LHCN-M2 (cell line): ENCODE data around the gene ILRUN. TPM values are rescaled to one million over a fixed set of nuclear protein-coding genes. Genes with fewer than 3 reads are reported as not detected.
A peak's percentile ranks its signal among the peaks of the same experiment; 100 is the strongest.
"Not testable (repeated sequence)": the region's sequence is repeated elsewhere in the genome, so short reads cannot be mapped to it uniquely, and the experiment has no call there.

Experiments used
- DNase-seq: peaks from one replicate; pipeline ENCODE4 v3.0.0-alpha.2; 2012; ENCODE audit warnings: low read depth
- total RNA-seq: library from RNA; depleted of rRNA; stranded (reverse); fragments of >200 nt; gene quantifications from 2 replicates; pipeline ENCODE4 v1.2.3, GENCODE V29; 2014

Gene ILRUN
- total RNA-seq, 1 experiment from 2014 or later = 24.4 TPM

GRCh38 chr6:34697904-34698559 lies 1.5 kb upstream of the ILRUN start:
- DNase-seq = no peak

DNA sequence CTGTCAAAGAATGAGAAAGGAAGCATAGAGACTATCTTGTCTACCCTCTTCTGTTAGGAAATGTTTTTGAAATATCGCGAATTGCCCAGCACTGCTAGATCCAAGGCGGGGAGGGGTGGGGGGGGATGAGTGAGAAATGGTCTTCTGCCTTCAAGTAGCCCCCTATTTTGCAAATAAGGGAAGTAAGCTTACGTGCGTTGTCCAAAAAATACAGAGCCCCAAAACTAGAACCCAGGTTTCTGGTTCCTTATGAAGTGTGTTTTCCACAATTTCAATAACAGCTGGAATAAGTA lies 923 bp upstream of the ILRUN start:
- DNase-seq = no peak

DNA sequence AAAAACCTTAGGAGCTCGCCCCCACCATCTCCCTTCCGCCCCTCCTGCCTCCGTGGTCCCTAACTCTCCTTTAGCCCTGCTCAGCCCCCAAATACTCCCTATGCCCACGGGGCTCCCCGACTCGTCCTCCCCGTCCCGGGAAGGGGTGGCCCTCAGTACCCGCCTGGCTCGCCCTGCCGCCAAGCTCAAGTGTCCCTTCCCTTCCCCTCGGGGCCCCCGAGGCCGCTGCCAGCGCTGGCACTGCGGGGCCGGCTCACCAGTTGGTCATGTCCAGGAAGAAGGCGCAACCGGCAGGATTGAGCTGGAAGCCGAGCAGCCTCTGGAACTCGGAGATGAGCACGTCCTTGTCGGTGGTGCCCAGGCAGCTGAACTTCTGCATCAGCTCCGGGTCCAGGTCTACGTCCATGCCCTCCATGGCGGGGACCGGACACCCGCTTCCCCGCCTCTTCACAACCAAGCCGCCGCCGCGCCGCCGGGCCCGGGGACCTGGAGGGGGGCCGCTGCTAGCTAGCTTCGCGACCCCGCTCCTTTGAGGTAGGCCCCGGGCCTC lies 303 bp downstream of the ILRUN start:
- peak; percentile 25 for DNase-seq

- no peak for DNase-seq
Measured at GRCh38 chr6:34695729-34696188, 808 bp downstream of the ILRUN start.

GRCh38 chr6:34692280-34692679 lies 4.3 kb downstream of the ILRUN start:
- DNase-seq = no peak

DNA sequence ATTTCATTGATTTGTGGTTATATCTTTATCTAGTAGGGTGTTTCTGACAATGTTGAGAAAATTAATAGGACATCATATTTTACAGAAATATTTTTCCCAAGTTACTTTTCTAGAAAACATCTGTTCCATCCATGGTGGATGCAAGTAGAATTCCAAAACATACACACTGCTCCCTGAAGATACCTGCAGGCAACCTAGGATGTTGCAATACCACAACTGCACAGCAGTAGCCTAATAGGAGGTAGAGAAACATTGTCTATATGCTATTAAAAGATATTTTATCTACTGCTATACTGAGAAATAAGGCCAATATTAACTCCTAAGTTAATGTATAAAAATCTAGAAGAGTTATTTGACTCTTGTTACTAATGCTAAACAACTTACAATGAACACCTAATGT lies 6.8 kb downstream of the ILRUN start:
- DNase-seq = no peak

DNA sequence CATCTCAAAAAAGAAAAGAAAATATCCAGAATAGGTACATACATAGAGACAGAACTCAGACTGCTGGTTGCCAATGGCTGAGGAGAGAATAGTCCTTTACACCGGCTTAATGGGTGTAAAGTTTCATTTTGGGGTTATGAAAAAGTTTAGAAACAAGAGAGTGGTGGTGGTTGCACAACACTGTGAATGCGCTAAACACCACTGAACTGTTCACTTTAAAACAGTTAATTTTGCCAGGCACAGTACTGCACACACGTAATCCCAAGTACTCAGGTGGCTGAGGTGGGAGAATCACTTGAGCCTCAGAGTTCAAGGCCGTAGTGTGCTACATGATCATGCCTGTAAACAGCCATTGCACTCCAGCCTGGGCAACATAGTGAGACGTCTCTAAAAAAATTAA lies 7.6 kb downstream of the ILRUN start:
- DNase-seq = no peak

GRCh38 chr6:34684919-34685318 lies 11.6 kb downstream of the ILRUN start:
- DNase-seq = no peak

DNA sequence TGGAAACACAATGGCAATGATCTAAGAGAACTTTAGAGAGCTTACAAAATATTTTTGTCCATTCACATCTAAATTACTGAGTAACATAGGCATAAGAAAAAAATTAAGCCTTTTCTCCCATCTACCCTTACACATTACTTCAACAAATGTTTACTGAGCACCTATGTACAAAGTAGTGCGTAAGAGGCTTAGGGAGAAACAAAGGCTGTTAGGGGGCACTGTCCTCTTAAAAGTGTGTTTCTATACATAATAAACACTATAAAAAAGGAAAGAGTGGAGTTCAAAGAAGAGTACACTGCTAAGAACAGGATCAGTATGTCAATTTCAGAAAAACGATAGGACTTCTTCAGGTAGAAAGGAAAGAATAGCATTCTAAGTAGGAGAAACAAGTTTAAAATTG lies 12.2 kb downstream of the ILRUN start:
- no peak for DNase-seq

DNA sequence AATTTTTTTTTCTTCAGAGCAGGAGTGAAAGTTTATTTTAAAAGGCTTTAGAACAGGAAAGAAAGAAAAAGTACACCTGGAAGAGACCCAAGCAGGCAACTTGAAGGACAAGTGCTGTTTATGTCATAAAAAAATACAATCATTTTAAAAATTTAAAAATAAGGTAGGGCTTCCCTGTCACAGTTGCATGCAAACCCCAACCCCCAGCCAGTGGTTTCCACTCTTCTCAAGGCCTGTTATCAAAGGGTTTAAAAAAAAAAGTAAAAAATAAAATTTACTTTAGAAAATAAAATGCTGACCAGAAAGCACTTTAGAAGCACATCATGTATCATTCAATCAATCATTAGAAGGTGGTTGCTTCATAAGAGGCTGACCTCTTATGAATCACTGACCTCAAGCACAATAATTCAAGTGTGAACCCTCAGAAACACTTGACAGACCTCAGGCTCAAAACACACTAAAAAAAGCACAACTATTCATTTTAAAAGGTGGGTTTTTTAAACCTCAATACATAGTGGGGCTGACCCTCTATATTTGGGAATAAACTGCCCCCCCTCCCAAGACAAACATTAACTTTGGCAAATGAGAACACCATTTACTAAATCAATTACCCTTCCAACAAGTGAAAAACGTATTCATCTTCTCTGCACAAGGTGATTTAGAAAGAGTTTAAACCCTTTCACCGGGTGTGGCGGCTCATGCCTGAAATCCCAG lies 15.6 kb downstream of the ILRUN start:
- DNase-seq = peak; percentile 60

GRCh38 chr6:34680313-34680712 lies 16.3 kb downstream of the ILRUN start:
- DNase-seq = not testable (repeated sequence)

GRCh38 chr6:34679552-34680253 lies 16.9 kb downstream of the ILRUN start:
- DNase-seq = no peak

GRCh38 chr6:34676140-34676539 lies 20.4 kb downstream of the ILRUN start:
- no peak for DNase-seq

DNA sequence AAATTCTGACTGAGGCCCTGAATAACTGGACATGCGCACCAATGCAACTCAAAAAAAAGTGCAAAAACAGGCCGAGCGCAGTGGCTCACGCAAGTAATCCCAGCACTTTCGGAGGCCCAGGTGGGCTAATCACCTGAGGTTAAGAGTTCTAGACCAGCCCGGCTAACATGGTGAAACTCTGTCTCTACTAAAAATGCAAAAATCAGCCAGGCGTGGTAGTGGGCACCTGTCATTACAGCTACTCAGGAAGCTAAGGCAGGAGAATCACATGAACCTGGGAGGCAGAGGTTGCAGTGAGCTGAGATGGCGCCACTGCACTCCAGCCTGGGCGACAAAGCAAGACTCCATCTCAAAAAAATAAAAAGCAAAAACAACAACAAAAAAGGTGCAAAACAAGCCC lies 21.6 kb downstream of the ILRUN start:
- DNase-seq = not testable (repeated sequence)

GRCh38 chr6:34674268-34674639 lies 22.3 kb downstream of the ILRUN start:
- no peak for DNase-seq

- no peak for DNase-seq
Measured at GRCh38 chr6:34673064-34673463, 23.5 kb downstream of the ILRUN start.

- DNase-seq = no peak
Measured at GRCh38 chr6:34672657-34673043, 23.9 kb downstream of the ILRUN start.

DNA sequence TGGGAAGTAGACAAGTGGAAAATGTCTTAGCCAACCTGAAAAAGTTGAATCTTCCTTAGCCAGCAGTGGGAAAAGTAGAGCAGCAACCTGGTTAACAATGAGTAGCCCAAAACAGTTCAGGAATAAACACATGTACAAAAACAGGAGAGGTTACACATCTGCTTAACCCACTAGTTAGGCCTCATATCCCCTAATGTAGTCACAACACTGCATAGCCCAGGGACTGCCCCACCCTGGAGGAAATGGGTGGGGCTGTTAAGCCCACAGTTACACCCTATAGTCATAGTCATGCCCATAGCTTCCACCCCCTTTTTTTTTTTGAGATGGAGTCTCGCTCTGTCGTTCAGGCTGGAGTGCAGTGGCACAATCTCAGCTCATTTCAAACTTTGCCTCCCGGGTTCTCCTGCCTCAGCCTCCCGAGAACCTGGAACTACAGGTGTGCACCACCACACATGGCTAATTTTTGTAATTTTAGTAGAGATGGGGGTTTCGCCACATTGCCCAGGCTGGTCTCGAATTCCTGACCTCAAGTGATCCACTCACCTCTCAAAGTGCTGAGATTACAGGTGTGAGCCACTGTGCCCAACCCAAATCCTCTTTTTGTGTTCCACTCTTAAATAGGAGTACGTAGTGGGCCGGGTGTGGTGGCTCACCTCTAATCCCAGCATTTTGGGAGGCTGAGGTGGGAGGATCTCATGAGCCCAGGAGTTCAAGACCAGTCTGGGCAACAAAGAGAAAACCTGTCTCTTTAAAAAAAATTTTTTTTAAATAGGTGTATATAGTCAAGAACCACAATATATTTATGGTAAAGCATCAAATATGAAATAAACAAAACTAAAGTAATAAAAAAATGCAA lies 24.5 kb downstream of the ILRUN start:
- DNase-seq = no peak

DNA sequence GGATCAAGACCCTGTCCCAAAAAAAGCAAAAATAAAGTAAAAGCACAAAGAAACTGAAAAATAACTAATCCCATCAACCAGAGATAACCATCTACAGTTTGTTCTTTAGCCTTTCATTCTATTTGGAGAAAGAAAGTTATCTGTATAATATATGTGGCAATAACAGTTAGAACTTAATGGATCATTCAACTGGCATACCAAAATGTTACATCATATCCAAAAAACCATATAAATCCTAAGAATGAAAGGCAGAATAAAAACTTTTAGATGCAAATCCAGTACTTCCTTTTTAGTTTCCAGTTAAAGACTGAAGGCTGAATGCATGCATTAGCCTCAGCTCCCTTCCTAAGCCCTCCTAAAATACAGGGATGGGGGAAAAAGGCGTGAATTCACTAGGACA lies 25.2 kb downstream of the ILRUN start:
- no peak for DNase-seq

GRCh38 chr6:34668799-34669198 lies 27.8 kb downstream of the ILRUN start:
- not testable (repeated sequence) for DNase-seq

- DNase-seq = no peak
Measured at GRCh38 chr6:34667481-34668238, 28.9 kb downstream of the ILRUN start.
